ENCODE data around the gene IGSF22.
"Not testable (repeated sequence)": the region's sequence is repeated elsewhere in the genome, so short reads cannot be mapped to it uniquely, and the experiment has no call there.

The IGSF22 gene

GRCh38 chr11:18671246-18671645 lies 54.7 kb downstream of the IGSF22 start:
- no peak overlapping the region for H3K9ac ChIP-seq (ENCODE audit: low read length)
- H3K9me3 ChIP-seq (ENCODE audit: control insufficient read depth, low read length): no peaks in the 10 kb centered on the region
- no peak overlapping the region for H3K4me3 ChIP-seq (ENCODE audit: low read length)
- no peaks in the 10 kb centered on the region for H3K36me3 ChIP-seq (ENCODE audit: control insufficient read depth, insufficient read depth, low read length)
- H3K27me3 ChIP-seq (ENCODE audit: control insufficient read depth, insufficient read depth, low read length): no peaks in the 10 kb centered on the region
- H3K4me1 ChIP-seq (ENCODE audit: control insufficient read depth, insufficient read depth, low read length): peaks cover 13% of the 10 kb centered on the region

- Histone ChIP-seq H3K9me3 (ENCODE audit: control insufficient read depth, low read length) (no peaks in the 10 kb centered on the region), H3K9ac (ENCODE audit: low read length) (no peak overlapping the region)
Observed at GRCh38 chr11:18669711-18670110, 56.3 kb downstream of the IGSF22 start.

GRCh38 chr11:18669219-18669596 lies 56.8 kb downstream of the IGSF22 start:
- H3K36me3 ChIP-seq (ENCODE audit: control insufficient read depth, insufficient read depth, low read length): no peaks in the 10 kb centered on the region
- H3K9ac ChIP-seq (ENCODE audit: low read length): no peak overlapping the region
- no peak overlapping the region for H3K4me3 ChIP-seq (ENCODE audit: low read length)
- no peaks in the 10 kb centered on the region for H3K27me3 ChIP-seq (ENCODE audit: control insufficient read depth, insufficient read depth, low read length)
- peaks cover 13% of the 10 kb centered on the region for H3K4me1 ChIP-seq (ENCODE audit: control insufficient read depth, insufficient read depth, low read length)
- no peaks in the 10 kb centered on the region for H3K9me3 ChIP-seq (ENCODE audit: control insufficient read depth, low read length)

More at GRCh38 chr11:18669711-18670110, 56.3 kb downstream of the IGSF22 start:
- Histone ChIP-seq H3K4me1 (ENCODE audit: control insufficient read depth, insufficient read depth, low read length) (peaks cover 13% of the 10 kb centered on the region), H3K27me3 (ENCODE audit: control insufficient read depth, insufficient read depth, low read length) (no peaks in the 10 kb centered on the region), H3K36me3 (ENCODE audit: control insufficient read depth, insufficient read depth, low read length) (no peaks in the 10 kb centered on the region), H3K4me3 (ENCODE audit: low read length) (no peak overlapping the region)

- H3K27me3 ChIP-seq (ENCODE audit: control insufficient read depth, insufficient read depth, low read length): no peaks in the 10 kb centered on the region
- H3K9me3 ChIP-seq (ENCODE audit: control insufficient read depth, low read length): no peaks in the 10 kb centered on the region
- no peak overlapping the region for H3K4me3 ChIP-seq (ENCODE audit: low read length)
- H3K4me1 ChIP-seq (ENCODE audit: control insufficient read depth, insufficient read depth, low read length): peaks cover 13% of the 10 kb centered on the region
- H3K36me3 ChIP-seq (ENCODE audit: control insufficient read depth, insufficient read depth, low read length): no peaks in the 10 kb centered on the region
- H3K9ac ChIP-seq (ENCODE audit: low read length): no peak overlapping the region
Observed at GRCh38 chr11:18668131-18668530, 57.9 kb downstream of the IGSF22 start.

GRCh38 chr11:18665353-18665872 lies 60.6 kb downstream of the IGSF22 start:
- H3K9ac ChIP-seq (ENCODE audit: low read length); H3K9me3 ChIP-seq (ENCODE audit: control insufficient read depth, low read length); H3K27me3 ChIP-seq (ENCODE audit: control insufficient read depth, insufficient read depth, low read length); H3K4me3 ChIP-seq (ENCODE audit: low read length); H3K36me3 ChIP-seq (ENCODE audit: control insufficient read depth, insufficient read depth, low read length): not testable (repeated sequence)
- H3K4me1 ChIP-seq (ENCODE audit: control insufficient read depth, insufficient read depth, low read length): peaks cover 13% of the 10 kb centered on the region

- H3K27me3 ChIP-seq (ENCODE audit: control insufficient read depth, insufficient read depth, low read length): no peaks in the 10 kb centered on the region
- no peak overlapping the region for H3K9ac ChIP-seq (ENCODE audit: low read length)
- H3K36me3 ChIP-seq (ENCODE audit: control insufficient read depth, insufficient read depth, low read length): no peaks in the 10 kb centered on the region
- H3K4me1 ChIP-seq (ENCODE audit: control insufficient read depth, insufficient read depth, low read length): no peaks in the 10 kb centered on the region
- H3K4me3 ChIP-seq (ENCODE audit: low read length): no peak overlapping the region
- no peaks in the 10 kb centered on the region for H3K9me3 ChIP-seq (ENCODE audit: control insufficient read depth, low read length)
Observed at GRCh38 chr11:18657673-18658072, 68.3 kb downstream of the IGSF22 start.
